GM21447 (cell line): ENCODE results near the gene TMEM14B.
A peak's percentile ranks its signal among the peaks of the same experiment; 100 is the strongest.
"Not testable (repeated sequence)": the region's sequence is repeated elsewhere in the genome, so short reads cannot be mapped to it uniquely, and the experiment has no call there.

ENCODE experiments used
- ATAC-seq: cut with Tn5 transposase; IDR thresholded peaks from one replicate; pipeline ENCODE4 v1.9.1; 2021; ENCODE audit not compliant: unreplicated experiment

The TMEM14B gene

DNA sequence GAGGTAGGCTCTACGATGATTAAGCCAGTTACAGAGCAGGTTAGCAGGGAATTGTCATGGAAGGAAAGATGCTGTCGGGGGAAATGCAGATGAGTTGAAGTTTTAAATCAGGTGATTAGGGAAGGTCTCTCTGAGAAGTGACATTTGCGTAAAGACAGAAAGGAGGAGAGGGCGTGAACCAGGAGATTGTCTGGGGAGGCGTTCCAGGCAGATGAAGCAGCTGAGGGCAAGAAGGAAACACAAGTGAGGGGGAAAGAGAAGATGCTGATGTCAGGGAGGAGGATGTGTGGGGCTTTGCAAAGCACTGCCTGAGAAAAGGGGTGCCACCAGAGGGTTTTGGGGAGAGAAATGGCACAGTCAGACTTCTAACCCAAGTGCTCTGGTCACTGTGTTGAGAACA lies 2.5 kb upstream of the TMEM14B start:
- ATAC-seq: no peak

DNA sequence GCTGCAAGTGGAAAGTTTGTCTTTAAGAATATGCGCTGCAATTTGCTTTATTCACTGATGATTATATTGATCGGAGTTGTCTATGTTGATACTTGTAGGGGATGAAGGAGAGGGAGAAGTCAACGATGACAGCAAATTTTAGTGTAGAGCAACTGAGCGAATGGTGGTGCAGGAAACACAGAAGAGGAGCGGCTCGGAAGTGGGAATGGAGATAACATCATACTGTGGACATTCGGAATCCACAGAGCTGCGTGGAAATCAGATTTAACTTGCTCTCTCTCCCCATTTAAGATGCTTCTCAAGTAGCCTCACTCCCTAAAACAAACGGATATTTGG lies 722 bp upstream of the TMEM14B start:
- ATAC-seq: peak; percentile 1

DNA sequence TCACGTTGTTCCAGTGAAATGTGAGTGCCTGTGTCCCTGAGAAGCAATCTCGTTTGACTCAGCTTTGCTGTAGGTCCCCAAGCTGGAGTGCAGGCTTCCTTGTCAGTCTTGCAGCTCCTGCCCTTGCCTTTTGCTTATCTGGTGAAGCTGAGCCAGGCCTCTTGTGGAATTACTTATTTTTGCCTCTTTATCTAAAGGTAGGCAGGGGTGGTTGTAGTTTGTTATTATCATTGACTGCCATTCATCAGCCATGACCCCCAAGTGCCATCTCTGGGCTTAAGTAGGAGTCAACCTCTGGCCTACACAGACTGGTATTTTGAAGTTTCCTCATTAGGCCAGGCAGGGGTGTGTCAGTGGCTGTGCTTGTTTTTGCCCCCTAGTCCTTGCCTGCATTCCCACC lies 2.1 kb downstream of the TMEM14B start:
- no peak for ATAC-seq

DNA sequence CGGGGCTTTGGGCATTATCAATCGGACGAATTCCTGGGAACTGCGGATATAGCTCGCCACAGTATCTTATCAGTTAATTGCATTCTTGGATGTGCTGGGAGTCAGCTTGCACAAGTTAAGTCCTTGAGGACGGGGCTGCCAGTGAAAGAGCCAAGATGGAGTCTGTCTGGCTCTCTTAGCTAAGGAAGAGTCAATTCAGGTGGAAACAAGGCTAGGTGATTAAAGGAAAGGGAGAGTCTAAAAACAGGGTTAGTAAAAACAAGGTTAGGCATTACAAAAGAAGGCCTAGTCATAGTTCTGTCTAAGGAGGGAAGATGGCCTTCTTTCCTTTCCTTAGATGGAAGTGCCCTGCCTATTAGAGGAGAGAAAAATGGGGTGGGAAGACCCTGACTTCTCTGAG lies 3.0 kb downstream of the TMEM14B start:
- not testable (repeated sequence) for ATAC-seq

DNA sequence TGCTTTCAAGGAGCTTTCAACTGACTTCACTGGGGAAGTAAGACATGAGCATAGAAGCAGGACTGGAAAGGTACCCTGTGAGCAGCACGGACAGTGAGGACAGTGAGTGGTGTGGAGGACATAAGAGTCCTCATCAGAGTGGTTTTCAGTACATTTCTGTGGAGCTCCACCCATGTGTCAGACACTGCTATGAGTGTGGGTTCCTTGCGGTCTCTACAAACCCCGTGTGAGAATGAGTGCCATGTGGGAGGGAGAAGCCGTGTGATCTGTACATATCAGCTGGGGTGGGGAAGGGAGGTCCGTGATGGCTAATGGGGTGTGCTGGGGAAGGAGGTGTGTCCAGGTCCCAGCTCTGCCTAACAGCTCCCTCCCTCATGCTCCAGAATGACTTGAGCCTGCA lies 4.2 kb downstream of the TMEM14B start:
- ATAC-seq: not testable (repeated sequence)

DNA sequence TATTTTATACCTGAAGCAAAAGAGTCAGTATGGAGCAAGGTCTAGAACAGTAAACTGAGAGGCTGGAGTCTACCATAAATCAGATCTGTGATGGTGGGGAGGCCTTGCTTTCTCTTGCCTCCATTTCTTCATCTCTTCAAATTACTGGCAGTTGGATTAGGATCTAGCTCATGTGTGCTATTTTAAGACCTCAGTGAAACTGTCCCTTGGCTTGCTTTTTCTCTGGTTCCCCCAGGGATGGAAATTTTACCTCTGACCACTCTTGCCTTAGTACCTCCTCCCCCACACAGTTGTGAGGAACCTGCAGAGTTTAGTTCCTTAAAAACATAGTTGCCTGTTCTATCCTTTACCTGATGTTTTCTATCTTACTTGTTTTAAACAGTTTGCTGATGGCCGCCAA lies 8.5 kb downstream of the TMEM14B start:
- no peak for ATAC-seq

DNA sequence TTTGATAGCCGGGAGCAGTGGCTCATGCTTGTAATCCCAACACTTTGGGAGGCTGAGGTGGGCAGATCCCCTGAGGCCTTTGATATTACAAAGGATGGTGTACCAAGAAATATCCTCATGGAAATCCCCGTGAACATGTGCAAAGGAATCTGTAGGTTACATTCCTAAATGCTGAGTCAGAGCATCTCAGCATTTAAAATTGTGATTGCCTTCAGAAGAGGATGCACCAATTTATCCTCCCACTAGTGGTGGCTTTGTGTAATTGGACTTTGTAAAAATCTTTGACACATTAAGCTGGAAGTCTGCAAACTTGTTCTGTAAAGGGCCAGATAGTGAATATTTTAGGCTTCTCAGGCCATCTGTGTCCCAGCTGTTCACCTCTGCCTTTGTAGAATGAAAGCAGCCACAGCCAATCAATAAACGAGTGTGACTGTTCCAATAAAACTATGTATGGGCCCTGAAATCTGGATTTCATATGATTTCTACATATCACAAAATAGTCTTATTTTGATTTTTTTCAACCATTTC lies 11.8 kb downstream of the TMEM14B start:
- no peak for ATAC-seq

DNA sequence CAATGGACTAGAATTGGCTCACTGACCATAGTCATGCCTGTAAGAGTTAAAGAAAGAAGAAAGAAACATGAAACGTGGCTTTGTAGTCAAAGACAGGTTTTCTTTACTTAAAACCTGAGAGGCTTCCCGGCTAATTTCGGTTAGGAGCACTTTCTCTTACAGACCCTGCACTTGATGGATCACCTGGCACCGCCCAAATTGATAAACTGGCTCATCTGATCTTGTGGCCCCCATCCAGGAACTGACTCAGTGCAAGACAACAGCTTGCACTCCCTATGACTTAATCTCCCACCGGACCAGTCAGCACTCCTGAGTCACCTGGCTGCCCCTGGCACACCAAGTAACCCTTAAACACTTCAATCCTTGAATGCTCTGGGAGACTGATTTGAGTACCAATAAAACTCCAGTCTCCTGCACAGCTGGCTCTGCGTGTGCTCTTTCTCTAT lies 12.3 kb downstream of the TMEM14B start:
- no peak for ATAC-seq

DNA sequence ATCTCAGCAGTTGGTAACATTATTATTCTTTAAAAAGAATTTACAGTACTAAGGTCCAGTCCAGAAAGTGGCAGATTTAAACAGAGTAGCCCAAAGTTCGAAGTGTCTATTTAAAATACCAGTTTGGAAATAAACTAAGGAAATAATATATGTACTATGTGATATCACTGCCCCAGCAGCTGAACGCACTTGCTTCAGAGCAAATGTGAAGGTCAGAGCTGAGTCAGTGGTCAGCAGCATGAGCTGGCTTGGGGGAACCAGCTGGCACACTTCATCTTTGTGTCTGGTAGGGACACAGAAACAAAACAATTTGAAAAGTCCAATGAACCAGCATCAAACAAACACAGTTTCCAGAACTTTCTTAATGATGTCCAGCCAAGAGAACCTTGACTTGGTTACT lies 15.4 kb downstream of the TMEM14B start:
- no peak for ATAC-seq

DNA sequence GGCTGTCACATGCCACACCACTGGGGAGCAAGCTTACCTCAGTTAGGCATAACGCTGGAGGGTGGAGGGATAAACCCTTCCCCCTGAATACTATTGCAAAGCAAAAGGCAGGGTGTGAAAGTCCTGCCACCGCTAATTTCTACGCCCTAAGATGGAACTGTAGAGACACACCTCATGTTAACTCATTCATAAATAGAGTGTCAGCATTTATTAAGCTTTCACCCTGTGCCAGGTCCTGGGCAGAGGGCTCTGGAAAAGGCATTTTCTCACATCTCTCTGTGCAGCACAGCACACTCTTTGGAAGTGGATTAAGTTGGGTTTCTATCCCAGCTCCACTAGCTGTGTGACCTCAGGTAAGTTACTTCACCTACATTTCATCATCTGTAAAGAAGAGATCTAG lies 21.8 kb downstream of the TMEM14B start:
- no peak for ATAC-seq

DNA sequence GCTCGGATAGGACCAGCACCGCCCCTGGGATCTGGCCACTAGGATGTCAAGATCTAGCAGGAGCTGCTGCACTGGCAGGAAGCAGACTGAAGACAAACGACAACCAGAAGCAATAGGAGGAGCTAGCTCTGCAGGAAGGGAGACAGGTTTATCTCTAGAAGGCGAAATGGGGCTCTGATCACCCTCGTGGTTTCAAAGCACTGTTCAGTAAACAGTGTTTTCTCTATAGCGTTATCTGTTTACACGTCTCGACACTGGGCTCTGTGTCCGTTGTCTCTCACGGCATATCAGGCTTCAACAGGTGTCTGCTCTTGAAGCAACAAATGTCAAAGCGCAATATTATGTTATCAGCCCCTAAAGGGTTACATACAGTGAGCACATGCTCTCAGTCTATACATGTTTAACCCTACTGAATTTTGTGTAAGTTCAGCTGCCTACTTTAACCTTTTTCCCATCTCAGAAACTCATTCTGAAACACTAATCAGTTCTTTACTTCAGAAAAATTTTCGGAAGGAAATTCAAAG lies 23.8 kb downstream of the TMEM14B start:
- no peak for ATAC-seq

DNA sequence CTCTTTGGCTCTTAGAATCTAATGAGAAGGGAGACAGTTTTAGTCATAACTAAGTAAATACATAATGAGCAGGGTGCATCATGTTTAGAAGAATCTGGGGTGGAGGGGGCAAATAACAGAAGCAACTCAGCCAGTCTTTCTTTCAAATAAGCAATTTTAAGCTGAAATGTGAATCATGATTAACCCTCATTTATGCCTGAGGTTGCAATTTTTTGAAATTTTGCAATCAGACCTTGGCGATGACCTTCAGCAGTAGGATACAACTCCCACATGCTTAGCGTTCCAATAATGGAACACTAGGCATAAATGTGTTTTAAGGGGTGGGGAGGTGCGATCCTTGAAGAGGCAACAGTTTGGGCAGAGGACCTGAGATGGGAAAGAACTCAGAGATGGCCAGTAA lies 30.6 kb downstream of the TMEM14B start:
- ATAC-seq: no peak

DNA sequence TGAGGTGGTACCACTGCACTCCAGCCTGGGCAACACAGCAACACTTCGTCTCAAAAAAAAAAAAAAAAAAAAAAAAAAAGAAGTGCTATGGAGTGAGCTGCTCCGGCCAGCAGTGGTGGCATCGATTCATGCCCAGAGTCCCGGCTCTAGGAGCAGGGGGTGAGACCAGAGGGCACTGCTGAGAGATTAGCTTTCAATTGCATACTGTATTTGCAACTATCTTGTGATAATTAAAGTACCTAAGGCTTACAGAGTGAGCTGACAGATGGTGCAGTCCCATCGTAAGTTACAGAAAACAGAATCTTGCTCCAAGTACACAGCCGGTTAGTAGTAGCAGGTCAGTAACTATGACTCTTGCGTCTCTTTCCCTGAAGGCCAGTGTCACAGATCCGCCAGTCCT lies 31.5 kb downstream of the TMEM14B start:
- no peak for ATAC-seq

DNA sequence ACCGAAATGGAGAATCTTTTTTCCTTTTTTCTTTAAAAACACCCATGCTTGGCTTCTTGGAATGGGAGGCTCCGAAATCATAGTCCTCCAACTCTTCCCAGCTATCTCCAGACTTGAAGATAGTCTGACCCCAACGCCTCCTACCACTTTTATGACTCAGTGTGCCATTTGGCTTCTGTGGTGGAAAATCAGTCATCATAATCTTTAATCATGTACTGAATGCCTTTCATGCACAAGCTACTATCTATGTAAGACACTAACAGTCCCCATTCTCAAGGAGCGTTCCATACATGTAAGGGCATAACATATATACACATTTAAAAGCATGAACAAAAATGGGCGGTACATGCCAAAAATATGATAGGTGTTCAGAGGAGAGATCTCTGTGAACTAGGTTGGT lies 44.1 kb downstream of the TMEM14B start:
- no peak for ATAC-seq

DNA sequence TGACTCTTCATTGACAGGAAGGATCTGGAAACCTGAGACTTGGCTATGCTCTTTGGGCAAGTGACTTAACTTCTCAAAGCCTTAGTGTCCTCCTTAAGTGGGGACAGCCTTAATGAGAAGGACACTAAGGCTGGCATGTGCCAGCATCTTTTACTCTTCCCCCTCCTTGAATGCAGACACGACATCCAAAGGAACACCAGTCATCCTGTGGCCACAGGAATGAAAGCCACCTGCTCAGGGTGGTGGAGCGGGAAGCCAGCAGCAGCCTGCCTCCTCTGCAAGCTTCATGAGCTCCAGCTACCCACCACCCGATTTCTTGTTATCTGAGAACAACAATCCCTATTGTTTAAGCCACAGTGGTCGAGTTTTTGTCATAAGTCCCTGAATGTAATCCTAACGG lies 44.5 kb downstream of the TMEM14B start:
- no peak for ATAC-seq

DNA sequence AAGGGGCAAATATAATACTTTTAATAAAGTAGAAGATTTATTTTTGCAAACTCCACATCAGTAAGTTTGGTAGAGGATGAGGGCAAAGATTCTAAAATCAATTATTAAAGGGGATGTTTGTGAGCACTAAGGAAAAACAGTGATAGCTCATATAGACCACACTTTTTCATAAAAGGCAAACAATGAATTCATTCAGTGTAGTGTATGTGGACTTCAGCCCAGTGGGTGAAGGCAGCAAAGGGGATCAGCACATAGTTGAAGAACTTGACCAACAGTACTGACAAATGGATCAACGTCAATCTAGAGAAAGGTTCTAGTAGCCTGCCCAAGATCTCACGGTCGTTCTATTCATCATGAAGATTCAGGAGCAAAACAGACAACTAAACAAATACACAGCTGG lies 45.4 kb downstream of the TMEM14B start:
- ATAC-seq: no peak

DNA sequence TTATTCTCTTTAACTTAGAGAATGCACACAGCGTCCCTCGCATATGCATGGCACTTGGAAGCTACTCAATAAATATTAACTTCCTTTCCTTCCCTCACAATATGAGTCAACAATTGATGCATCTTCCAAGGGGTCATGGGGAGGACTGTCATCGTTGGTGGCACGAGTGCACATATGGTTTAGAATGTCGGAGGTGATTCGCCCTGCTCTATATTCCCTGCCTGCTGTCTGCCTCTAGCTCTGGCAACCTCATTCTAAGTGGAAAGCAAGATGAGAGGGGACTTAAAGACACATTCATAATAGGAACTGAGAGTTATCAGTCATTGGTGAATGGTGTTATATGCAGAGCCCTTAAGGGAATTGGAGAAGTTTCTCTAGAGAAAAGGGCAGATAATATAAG lies 46.1 kb downstream of the TMEM14B start:
- ATAC-seq: no peak

DNA sequence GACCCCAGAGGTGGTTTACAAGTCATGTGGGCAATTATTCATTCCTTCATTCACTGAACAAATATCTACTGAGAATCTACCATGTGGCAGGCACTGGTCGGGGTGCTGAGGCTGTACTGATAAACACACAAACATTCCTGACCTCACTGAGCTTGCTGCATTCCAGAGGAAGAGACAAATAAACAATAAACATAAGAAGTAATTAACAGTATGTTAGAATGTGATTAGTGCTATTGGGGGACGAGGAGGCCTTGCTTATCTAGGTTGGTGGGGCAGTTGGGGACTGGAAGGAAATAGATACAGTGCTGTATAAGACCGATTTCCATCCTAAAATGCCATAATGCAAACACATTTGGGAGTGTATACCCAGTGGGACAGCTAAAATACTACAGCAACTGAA lies 46.6 kb downstream of the TMEM14B start:
- ATAC-seq: no peak

DNA sequence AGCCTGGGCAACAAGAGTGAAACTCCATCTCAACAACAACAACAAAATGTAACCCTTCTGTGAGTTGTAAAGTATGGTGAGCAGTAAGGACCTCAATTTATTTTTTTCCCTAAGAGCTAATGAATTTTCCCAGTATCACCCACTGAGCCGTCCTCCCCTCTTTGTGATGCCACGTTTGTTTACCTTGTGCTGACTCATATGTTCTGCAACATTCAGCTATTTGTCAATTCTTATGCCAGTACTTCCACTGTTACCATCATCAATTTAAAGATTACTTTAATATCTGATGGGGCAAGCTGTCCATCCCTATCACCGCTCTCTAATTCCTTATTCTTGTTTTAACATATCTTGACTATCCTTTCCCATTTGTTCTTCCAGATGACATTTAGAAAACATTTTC lies 53.2 kb downstream of the TMEM14B start:
- ATAC-seq: no peak

DNA sequence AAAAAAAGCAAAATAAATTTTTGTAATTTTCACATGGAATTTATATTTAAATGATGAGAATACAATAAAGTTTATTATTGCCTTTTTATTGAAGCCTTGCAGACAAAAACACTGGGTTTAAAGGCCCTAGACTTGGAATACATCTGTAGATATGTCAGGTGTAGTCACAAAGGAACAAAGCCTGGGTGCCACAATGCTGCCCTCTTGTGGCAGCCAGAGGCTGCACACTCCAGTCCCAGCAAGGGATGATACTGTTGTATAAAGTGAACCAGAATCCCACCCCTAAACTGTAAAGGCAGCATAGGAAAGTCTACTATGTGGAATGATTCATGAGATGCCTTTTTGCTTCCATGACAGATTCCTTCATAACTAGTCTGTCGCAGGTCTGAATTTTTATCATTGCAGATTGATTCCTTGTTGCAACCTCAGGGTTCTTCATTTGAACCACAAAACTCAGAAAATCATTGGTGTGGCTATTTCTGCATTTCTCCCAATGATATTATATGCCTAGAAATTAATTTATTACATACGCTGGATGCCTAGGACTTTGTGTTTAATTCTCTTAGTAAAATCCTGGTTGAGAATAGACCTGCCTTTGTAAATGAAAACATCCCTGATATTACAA lies 53.7 kb downstream of the TMEM14B start:
- ATAC-seq: peak; percentile 95
